Tibial nerve (tissue), 4 donors: ENCODE measurements around the gene GHRH. TPM values are rescaled to one million over a fixed set of nuclear protein-coding genes. Genes with fewer than 3 reads are reported as not detected.

Source experiments
- DNase-seq, 2 donors: peaks; one replicate each; pipeline ENCODE4 v3.0.0-alpha.2; 2019; ENCODE audit warnings: low spot score in 2 of 2
- H3K27ac ChIP-seq, 4 donors: fragments of 200-600 bp; sonication (generic) in 3 of 4; one replicate each; pipeline ENCODE4 v1.5.1; 2017 to 2019; ENCODE audit warnings: mild to moderate bottlenecking in 1 of 4
- H3K27me3 ChIP-seq, 2 donors: fragments of 200-600 bp; sonication (generic) in 1 of 2; one replicate each; pipeline versions ENCODE4 v1.5.1 to v1.6.0; 2017 to 2019
- H3K36me3 ChIP-seq, 3 donors: fragments of 200-600 bp; sonication (generic); one replicate each; pipeline ENCODE4 v1.5.1; 2018 to 2019
- H3K4me1 ChIP-seq, 4 donors: fragments of 200-600 bp; sonication (generic) in 3 of 4; one replicate each; pipeline ENCODE4 v1.5.1; 2017 to 2019
- H3K4me3 ChIP-seq, 4 donors: fragments of 200-600 bp; sonication (generic) in 3 of 4; one replicate each; pipeline ENCODE4 v1.5.1; 2017 to 2019; ENCODE audit warnings: mild to moderate bottlenecking in 1 of 4, moderate library complexity in 1 of 4
- H3K9me3 ChIP-seq, 4 donors: fragments of 200-600 bp; sonication (generic) in 3 of 4; one replicate each; pipeline ENCODE4 v1.5.1; 2017 to 2019
- CTCF ChIP-seq, 5 experiments: fragments of 200-600 bp in 3 of 5; fragments of 450-650 bp in 2 of 5; sonication (generic) in 3 of 5; IDR thresholded peaks; one replicate each; pipeline ENCODE4 v1.5.1; 2016 to 2019; ENCODE audit warnings: antibody characterized with exemption in 5 of 5, mild to moderate bottlenecking in 3 of 5, moderate library complexity in 2 of 5
- EP300 ChIP-seq, 2 donors: sonication (generic); formaldehyde crosslinking; IDR thresholded peaks; one replicate each; pipeline ENCODE4 v1.6.1; 2017; ENCODE audit warnings: antibody characterized with exemption in 2 of 2, mild to moderate bottlenecking in 1 of 2
- POLR2A ChIP-seq, 2 donors: fragments of 450-650 bp; IDR thresholded peaks; one replicate each; pipeline ENCODE4 v1.6.1; 2017; ENCODE audit warnings: antibody characterized with exemption in 2 of 2, mild to moderate bottlenecking in 2 of 2, moderate library complexity in 2 of 2
- WGBS, 2 donors: methylation state at CpG; one replicate each; pipeline ENCODE4 v1.1.5; 2018; 5-methylcytosine and 5-hydroxymethylcytosine counted together
- total RNA-seq, 4 donors: library from RNA; depleted of rRNA; stranded (reverse); fragments of >200 nt; gene quantifications; one replicate each; pipeline ENCODE4 v1.1.0, GENCODE V29; 2016

GHRH gene
- total RNA-seq, 4 donors from 2014 or later = not detected

GRCh38 chr20:37223053-37223452 lies 38.6 kb downstream of the GHRH start:
- peak in 1 of 2 donors; percentile 33 for DNase-seq
- H3K36me3 ChIP-seq = peaks cover 0 to 70% (median 25%) of the 10 kb centered on the region in 3 donors
- TF ChIP-seq EP300 (IDR thresholded peaks at IDR 0.05) (peak in 1 of 2 donors; percentile 13), POLR2A (IDR thresholded peaks at IDR 0.05) (no peak)
- H3K9me3 ChIP-seq = no peaks in the 10 kb centered on the region
- H3K27me3 ChIP-seq = no peaks in the 10 kb centered on the region
- peaks cover 0 to 50% (median 12%) of the 10 kb centered on the region in 4 donors for H3K4me1 ChIP-seq
- no peak overlapping the region for H3K4me3 ChIP-seq
- H3K27ac ChIP-seq = no peak overlapping the region

- H3K36me3 ChIP-seq = peaks cover 0 to 70% (median 25%) of the 10 kb centered on the region in 3 donors
- 91 to 93% methylated on average over 4 of the region's 4 CpGs for WGBS, 2 donors
- no peak overlapping the region for H3K27ac ChIP-seq
- H3K27me3 ChIP-seq = no peaks in the 10 kb centered on the region
- no peaks in the 10 kb centered on the region for H3K9me3 ChIP-seq
- TF ChIP-seq CTCF (IDR thresholded peaks at IDR 0.05) = no peak
- no peak for TF ChIP-seq EP300 (IDR thresholded peaks at IDR 0.05)
- TF ChIP-seq POLR2A (IDR thresholded peaks at IDR 0.05) = no peak
- H3K4me3 ChIP-seq = no peak overlapping the region
- no peak for DNase-seq
- peaks cover 0 to 40% (median 10%) of the 10 kb centered on the region in 4 donors for H3K4me1 ChIP-seq
These were observed 39.5 kb downstream of the GHRH start for GRCh38 chr20:37222086-37222485.

GRCh38 chr20:37220731-37221130 lies 40.9 kb downstream of the GHRH start:
- no peaks in the 10 kb centered on the region for H3K9me3 ChIP-seq
- no peak for DNase-seq
- H3K27ac ChIP-seq = peak overlapping the region in 1 of 4 donors; percentile 5
- TF ChIP-seq POLR2A (IDR thresholded peaks at IDR 0.05) (no peak), CTCF (IDR thresholded peaks at IDR 0.05) (no peak), EP300 (IDR thresholded peaks at IDR 0.05) (no peak)
- peaks cover 0 to 70% (median 20%) of the 10 kb centered on the region in 3 donors for H3K36me3 ChIP-seq
- peaks cover 0 to 28% (median 5%) of the 10 kb centered on the region in 4 donors for H3K4me1 ChIP-seq
- 33% methylated on average over 3 of the region's 3 CpGs for WGBS, 2 donors
- no peak overlapping the region for H3K4me3 ChIP-seq
- H3K27me3 ChIP-seq = no peaks in the 10 kb centered on the region

- peaks cover 0 to 66% (median 13%) of the 10 kb centered on the region in 3 donors for H3K36me3 ChIP-seq
- H3K4me1 ChIP-seq = peaks cover 0 to 28% (median 5%) of the 10 kb centered on the region in 4 donors
- no peak overlapping the region for H3K4me3 ChIP-seq
- WGBS, 2 donors = 47 to 50% methylated on average over 10 of the region's 10 CpGs
- DNase-seq = no peak
- TF ChIP-seq CTCF (IDR thresholded peaks at IDR 0.05) = no peak
- TF ChIP-seq EP300 (IDR thresholded peaks at IDR 0.05) = no peak
- H3K27ac ChIP-seq = no peak overlapping the region
- H3K27me3 ChIP-seq = no peaks in the 10 kb centered on the region
- no peaks in the 10 kb centered on the region for H3K9me3 ChIP-seq
These were observed 41.6 kb downstream of the GHRH start for GRCh38 chr20:37219751-37220668.

GRCh38 chr20:37218976-37219375 lies 42.6 kb downstream of the GHRH start:
- Histone ChIP-seq H3K27ac (no peak overlapping the region), H3K9me3 (no peaks in the 10 kb centered on the region), H3K36me3 (peaks cover 0 to 64% (median 4%) of the 10 kb centered on the region in 3 donors), H3K4me3 (no peak overlapping the region), H3K4me1 (peaks cover 0 to 28% (median 5%) of the 10 kb centered on the region in 4 donors), H3K27me3 (no peaks in the 10 kb centered on the region)
- 67 to 74% methylated on average over 4 of the region's 4 CpGs for WGBS, 2 donors
- TF ChIP-seq CTCF (IDR thresholded peaks at IDR 0.05) = no peak
- no peak for TF ChIP-seq EP300 (IDR thresholded peaks at IDR 0.05)
- no peak for TF ChIP-seq POLR2A (IDR thresholded peaks at IDR 0.05)
- no peak for DNase-seq
